D721Med (cell line): ENCODE data around the gene KRTAP10-9.
"Not testable (repeated sequence)": the region's sequence is repeated elsewhere in the genome, so short reads cannot be mapped to it uniquely, and the experiment has no call there.

ENCODE experiments used
- DNase-seq: peaks from one replicate; pipeline ENCODE4 v3.0.0; 2011; ENCODE audit warnings: low spot score; ENCODE audit not compliant: insufficient read length
- FAIRE-seq: peaks from 2 replicates; lab custom pipeline; 2011; peaks lifted over from hg19 to GRCh38; lab: Jason Lieb, UNC
- CTCF ChIP-seq: IDR thresholded peaks from 2 replicates; pipeline ENCODE4 v1.5.1; 2012; ENCODE audit warnings: mild to moderate bottlenecking, control low read depth; ENCODE audit not compliant: insufficient read depth; ENCODE audit errors: missing control alignments

The KRTAP10-9 gene

GRCh38 chr21:44606495-44606894 is 20.4 kb upstream of the KRTAP10-9 start:
- FAIRE-seq (no peak), DNase-seq (no peak)
- TF ChIP-seq CTCF, result no peak

GRCh38 chr21:44609193-44609592 is 17.7 kb upstream of the KRTAP10-9 start:
- DNase-seq (no peak), FAIRE-seq (no peak)
- no peak for TF ChIP-seq CTCF

GRCh38 chr21:44610157-44610843 is 16.6 kb upstream of the KRTAP10-9 start:
- not testable (repeated sequence) for DNase-seq, FAIRE-seq

GRCh38 chr21:44611551-44611950 is 15.3 kb upstream of the KRTAP10-9 start:
- no peak for DNase-seq
- no peak for FAIRE-seq
- TF ChIP-seq CTCF, result no peak

- TF ChIP-seq CTCF, result no peak
- no peak for FAIRE-seq
Observed at GRCh38 chr21:44612029-44612486, 14.8 kb upstream of the KRTAP10-9 start, which contains the start of gene KRTAP10-8. KRTAP10-8 (plus strand) TSS chr21:44612079; CDS start chr21:44612101, 22 bp downstream.

GRCh38 chr21:44612669-44613229 is 14.1 kb upstream of the KRTAP10-9 start:
- no peak for TF ChIP-seq CTCF
- FAIRE-seq (no peak), DNase-seq (no peak)

More at GRCh38 chr21:44612029-44612486, 14.8 kb upstream of the KRTAP10-9 start, which contains the start of gene KRTAP10-8:
- DNase-seq, result no peak

- DNase-seq (no peak), FAIRE-seq (no peak)
- TF ChIP-seq CTCF, result no peak
Observed at GRCh38 chr21:44613386-44614155, 13.3 kb upstream of the KRTAP10-9 start.
